ENCODE measurements around the gene SPATA31C1. TPM values are rescaled to one million over a fixed set of nuclear protein-coding genes. Genes with fewer than 3 reads are reported as not detected.
"Not testable (repeated sequence)": the region's sequence is repeated elsewhere in the genome, so short reads cannot be mapped to it uniquely, and the experiment has no call there.

The SPATA31C1 gene
- total RNA-seq: not detected in 2 replicates
- polyA plus RNA-seq (2012): not detected

- DNase-seq (ENCODE audit: low read depth): not testable (repeated sequence)
These were observed at the start of gene SPATA31C1 for GRCh38 chr9:87917662-87918061. Gene SPATA31C1, plus strand, starts transcription at chr9:87917962.

- DNase-seq (ENCODE audit: low read depth): no peak
These were observed 49.6 kb upstream of the SPATA31C1 start for GRCh38 chr9:87868175-87868574.

GRCh38 chr9:87868635-87869034, 49.1 kb upstream of the SPATA31C1 start:
- DNase-seq (ENCODE audit: low read depth): no peak

- DNase-seq (ENCODE audit: low read depth): no peak
These were observed 48.7 kb upstream of the SPATA31C1 start for GRCh38 chr9:87869082-87869481.

GRCh38 chr9:87871425-87872078, 46.2 kb upstream of the SPATA31C1 start:
- no peak for DNase-seq (ENCODE audit: low read depth)

GRCh38 chr9:87872079-87872624, 45.6 kb upstream of the SPATA31C1 start:
- peak; percentile 30 for DNase-seq (ENCODE audit: low read depth)

- DNase-seq (ENCODE audit: low read depth): no peak
These were observed 44.0 kb upstream of the SPATA31C1 start for GRCh38 chr9:87873607-87874303.

- no peak for DNase-seq (ENCODE audit: low read depth)
These were observed 43.5 kb upstream of the SPATA31C1 start for GRCh38 chr9:87874304-87874623.

- DNase-seq (ENCODE audit: low read depth): no peak
These were observed 42.7 kb upstream of the SPATA31C1 start for GRCh38 chr9:87875060-87875459.

- no peak for DNase-seq (ENCODE audit: low read depth)
These were observed 41.8 kb upstream of the SPATA31C1 start for GRCh38 chr9:87875831-87876545.

GRCh38 chr9:87876708-87877107, 41.1 kb upstream of the SPATA31C1 start:
- DNase-seq (ENCODE audit: low read depth): no peak

- DNase-seq (ENCODE audit: low read depth): peak; percentile 24
These were observed 38.7 kb upstream of the SPATA31C1 start for GRCh38 chr9:87878989-87879511.

GRCh38 chr9:87880116-87880515, 37.6 kb upstream of the SPATA31C1 start:
- DNase-seq (ENCODE audit: low read depth): no peak

GRCh38 chr9:87880683-87881082, 37.1 kb upstream of the SPATA31C1 start:
- DNase-seq (ENCODE audit: low read depth): no peak

GRCh38 chr9:87882627-87883026, 35.1 kb upstream of the SPATA31C1 start, which contains the start of gene SPATA31E1:
Gene SPATA31E1, plus strand, starts transcription at chr9:87882877. Its CDS starts 15 bp downstream, at chr9:87882892.
- DNase-seq (ENCODE audit: low read depth): no peak

- no peak for DNase-seq (ENCODE audit: low read depth)
These were observed 34.5 kb upstream of the SPATA31C1 start for GRCh38 chr9:87883274-87883673.

GRCh38 chr9:87883990-87884389, 33.8 kb upstream of the SPATA31C1 start:
- no peak for DNase-seq (ENCODE audit: low read depth)

- DNase-seq (ENCODE audit: low read depth): no peak
These were observed 32.9 kb upstream of the SPATA31C1 start for GRCh38 chr9:87884578-87885459.

GRCh38 chr9:87885484-87886189, 32.1 kb upstream of the SPATA31C1 start:
- DNase-seq (ENCODE audit: low read depth): no peak
